Right lobe of liver (tissue), 6 donors: Measurements from ENCODE around the gene SLC5A1. TPM values are rescaled to one million over a fixed set of nuclear protein-coding genes. Genes with fewer than 3 reads are reported as not detected.

Experiments used
- ATAC-seq, 4 donors: fragments of 200-7000 bp; cut with Tn5 transposase; one replicate each; pipeline ENCODE4 v1.9.1; 2020; ENCODE audit warnings: mild to moderate bottlenecking in 4 of 4, moderate library complexity in 4 of 4
- DNase-seq, 3 donors: peaks; one replicate each; pipeline ENCODE4 v3.0.0-alpha.2; 2020
- H3K27ac ChIP-seq, 3 donors: fragments of 200-600 bp; one replicate each; pipeline ENCODE4 v1.8.0; 2022
- H3K27me3 ChIP-seq, 2 donors: fragments of 200-600 bp; one replicate each; pipeline ENCODE4 v1.8.0; 2022
- H3K36me3 ChIP-seq, 4 donors: fragments of 200-600 bp; sonication (generic) in 1 of 4; one replicate each; pipeline versions ENCODE4 v1.5.1 to v1.8.0; 2017 to 2022; ENCODE audit warnings: control low read depth in 1 of 4
- H3K4me1 ChIP-seq, 4 donors: fragments of 200-600 bp; sonication (generic) in 1 of 4; one replicate each; pipeline versions ENCODE4 v1.5.1 to v1.8.0; 2017 to 2022; ENCODE audit warnings: control low read depth in 1 of 4
- H3K4me3 ChIP-seq, 3 donors: fragments of 200-600 bp; one replicate each; pipeline ENCODE4 v1.8.0; 2022
- H3K9me3 ChIP-seq, 4 donors: fragments of 200-600 bp; sonication (generic) in 1 of 4; one replicate each; pipeline versions ENCODE4 v1.5.1 to v1.8.0; 2017 to 2022; ENCODE audit warnings: control low read depth in 1 of 4
- CTCF ChIP-seq, 4 donors: fragments of 200-600 bp in 3 of 4; fragments of 450-650 bp in 1 of 4; IDR thresholded peaks; one replicate each; pipeline versions ENCODE4 v1.5.1 to v1.8.0; 2016 to 2022; ENCODE audit warnings: antibody characterized with exemption in 4 of 4, mild to moderate bottlenecking in 2 of 4
- POLR2A ChIP-seq: fragments of 450-650 bp; IDR thresholded peaks from one replicate; pipeline ENCODE4 v1.6.1; 2017; ENCODE audit warnings: antibody characterized with exemption, mild to moderate bottlenecking
- WGBS: methylation state at CpG from one replicate; pipeline ENCODE4 v1.1.6; 2018; ENCODE audit warnings: low coverage, low lambda C conversion rate; ENCODE audit not compliant: insufficient coverage; ENCODE audit errors: missing lambda C conversion rate; 5-methylcytosine and 5-hydroxymethylcytosine counted together
- intact Hi-C, 2 donors: fragments of 100-400 bp; cut with DNase I; formaldehyde crosslinking; loops; one replicate each; pipeline versions ENCODE4 v1.11.2 to v1.14.1; 2022
- total RNA-seq, 6 experiments: library from RNA; depleted of rRNA in 2 of 6; stranded (reverse); fragments of >200 nt in 2 of 6; fragmentation: NEBNext Ultra II Directional in 3 of 6; extraction: Animal tissue kit (Norgen Biotek cat#: 25700) in 3 of 6; gene quantifications; one replicate each; pipeline versions ENCODE4 v1.1.0 to v1.2.4, GENCODE V29; 2016 to 2023
- donor health status: DM: no; HTN: yes; CAD: no.
- donor health status: DM: no; HTN: no; CAD: no.
- donor health status: DM: no; HTN: no; CAD: no.
- donor health status: DM: no; HTN: yes; CAD: no.
- donor health status: DM: no; HTN: yes; CAD: no.

Gene SLC5A1
- total RNA-seq, 6 experiments from 2014 or later: 0.31 to 1.7 (median 0.85) TPM

GRCh38 chr22:32097881-32098499 lies 54.9 kb downstream of the SLC5A1 start:
- no peak for DNase-seq
- Histone ChIP-seq H3K27me3 (no peaks in the 10 kb centered on the region), H3K36me3 (no peaks in the 10 kb centered on the region), H3K9me3 (no peaks in the 10 kb centered on the region), H3K27ac (no peak overlapping the region), H3K4me1 (no peaks in the 10 kb centered on the region), H3K4me3 (no peak overlapping the region)
- intact Hi-C loops: no loop called here
- ATAC-seq: no peak
- TF ChIP-seq POLR2A: no peak
- TF ChIP-seq CTCF (IDR thresholded peaks at IDR 0.05): no peak

GRCh38 chr22:32100711-32101110 lies 57.6 kb downstream of the SLC5A1 start:
- no peak for TF ChIP-seq CTCF (IDR thresholded peaks at IDR 0.05)
- no peak for TF ChIP-seq POLR2A
- Histone ChIP-seq H3K9me3 (no peaks in the 10 kb centered on the region), H3K27me3 (no peaks in the 10 kb centered on the region), H3K27ac (no peak overlapping the region), H3K4me3 (no peak overlapping the region), H3K4me1 (no peaks in the 10 kb centered on the region), H3K36me3 (no peaks in the 10 kb centered on the region)
- no peak for ATAC-seq
- intact Hi-C loops: no loop called here
- 14% methylated on average over 1 of the region's 1 CpG for WGBS
- no peak for DNase-seq

- intact Hi-C loops: no loop called here
- DNase-seq (no peak), ATAC-seq (peak in 2 of 4 donors; percentile 28 to 34)
- no peaks in the 10 kb centered on the region for H3K36me3 ChIP-seq
- no peak overlapping the region for H3K27ac ChIP-seq
- H3K4me1 ChIP-seq: no peaks in the 10 kb centered on the region
- no peaks in the 10 kb centered on the region for H3K27me3 ChIP-seq
- no peak overlapping the region for H3K4me3 ChIP-seq
- WGBS: 6% methylated on average over 2 of the region's 2 CpGs
- TF ChIP-seq POLR2A: no peak
- TF ChIP-seq CTCF (IDR thresholded peaks at IDR 0.05): peak; percentile 40 to 46 (median 42)
- H3K9me3 ChIP-seq: no peaks in the 10 kb centered on the region
These were observed 60.7 kb downstream of the SLC5A1 start for GRCh38 chr22:32103658-32104315.

- Histone ChIP-seq H3K27ac (no peak overlapping the region), H3K36me3 (no peaks in the 10 kb centered on the region), H3K4me1 (no peaks in the 10 kb centered on the region), H3K4me3 (no peak overlapping the region), H3K27me3 (no peaks in the 10 kb centered on the region), H3K9me3 (no peaks in the 10 kb centered on the region)
- no peak for DNase-seq
- ATAC-seq: peak in 2 of 4 donors; percentile 18 to 25
- no peak for TF ChIP-seq CTCF (IDR thresholded peaks at IDR 0.05)
- no peak for TF ChIP-seq POLR2A
- intact Hi-C loops: no loop called here
- 11% methylated on average over 1 of the region's 1 CpG for WGBS
These were observed 63.9 kb downstream of the SLC5A1 start for GRCh38 chr22:32106930-32107329.
